DOHH2 (cell line): ENCODE measurements around the gene CD40LG.

ENCODE experiments used
- CTCF ChIP-seq: fragments of 200-600 bp; sonication (generic); IDR thresholded peaks from one replicate; pipeline ENCODE4 v1.5.1; 2014; ENCODE audit warnings: antibody characterized with exemption, mild to moderate bottlenecking, low read depth, low read length; ENCODE audit not compliant: poor library complexity, severe bottlenecking
- EZH2phosphoT487 ChIP-seq: fragments of 200-600 bp; sonication (generic); IDR thresholded peaks from 2 replicates; pipeline ENCODE4 v1.6.1; 2017; ENCODE audit warnings: borderline replicate concordance, mild to moderate bottlenecking, antibody characterized with exemption, low read length, moderate library complexity, mixed read lengths

- no peak for TF ChIP-seq CTCF
- no peak for TF ChIP-seq EZH2phosphoT487
These were observed 4.7 kb upstream of the CD40LG start for GRCh38 chrX:136643243-136643642.
